Right lobe of liver (tissue), 6 donors: Measurements from ENCODE around the gene FAM171A1. TPM values are rescaled to one million over a fixed set of nuclear protein-coding genes. Genes with fewer than 3 reads are reported as not detected.

ENCODE experiments used
- ATAC-seq, 4 donors: fragments of 200-7000 bp; cut with Tn5 transposase; one replicate each; pipeline ENCODE4 v1.9.1; 2020; ENCODE audit warnings: mild to moderate bottlenecking in 4 of 4, moderate library complexity in 4 of 4
- DNase-seq, 3 donors: peaks; one replicate each; pipeline ENCODE4 v3.0.0-alpha.2; 2020
- H3K27ac ChIP-seq, 3 donors: fragments of 200-600 bp; one replicate each; pipeline ENCODE4 v1.8.0; 2022
- H3K27me3 ChIP-seq, 2 donors: fragments of 200-600 bp; one replicate each; pipeline ENCODE4 v1.8.0; 2022
- H3K36me3 ChIP-seq, 4 donors: fragments of 200-600 bp; sonication (generic) in 1 of 4; one replicate each; pipeline versions ENCODE4 v1.5.1 to v1.8.0; 2017 to 2022; ENCODE audit warnings: control low read depth in 1 of 4
- H3K4me1 ChIP-seq, 4 donors: fragments of 200-600 bp; sonication (generic) in 1 of 4; one replicate each; pipeline versions ENCODE4 v1.5.1 to v1.8.0; 2017 to 2022; ENCODE audit warnings: control low read depth in 1 of 4
- H3K4me3 ChIP-seq, 3 donors: fragments of 200-600 bp; one replicate each; pipeline ENCODE4 v1.8.0; 2022
- H3K9me3 ChIP-seq, 4 donors: fragments of 200-600 bp; sonication (generic) in 1 of 4; one replicate each; pipeline versions ENCODE4 v1.5.1 to v1.8.0; 2017 to 2022; ENCODE audit warnings: control low read depth in 1 of 4
- CTCF ChIP-seq, 4 donors: fragments of 200-600 bp in 3 of 4; fragments of 450-650 bp in 1 of 4; IDR thresholded peaks; one replicate each; pipeline versions ENCODE4 v1.5.1 to v1.8.0; 2016 to 2022; ENCODE audit warnings: antibody characterized with exemption in 4 of 4, mild to moderate bottlenecking in 2 of 4
- POLR2A ChIP-seq: fragments of 450-650 bp; IDR thresholded peaks from one replicate; pipeline ENCODE4 v1.6.1; 2017; ENCODE audit warnings: antibody characterized with exemption, mild to moderate bottlenecking
- WGBS: methylation state at CpG from one replicate; pipeline ENCODE4 v1.1.6; 2018; ENCODE audit warnings: low coverage, low lambda C conversion rate; ENCODE audit not compliant: insufficient coverage; ENCODE audit errors: missing lambda C conversion rate; 5-methylcytosine and 5-hydroxymethylcytosine counted together
- intact Hi-C, 2 donors: fragments of 100-400 bp; cut with DNase I; formaldehyde crosslinking; loops; one replicate each; pipeline versions ENCODE4 v1.11.2 to v1.14.1; 2022
- total RNA-seq, 6 experiments: library from RNA; depleted of rRNA in 2 of 6; stranded (reverse); fragments of >200 nt in 2 of 6; fragmentation: NEBNext Ultra II Directional in 3 of 6; extraction: Animal tissue kit (Norgen Biotek cat#: 25700) in 3 of 6; gene quantifications; one replicate each; pipeline versions ENCODE4 v1.1.0 to v1.2.4, GENCODE V29; 2016 to 2023
- donor health status: DM: no; HTN: yes; CAD: no.
- donor health status: DM: no; HTN: no; CAD: no.
- donor health status: DM: no; HTN: no; CAD: no.
- donor health status: DM: no; HTN: yes; CAD: no.
- donor health status: DM: no; HTN: yes; CAD: no.

Gene FAM171A1
- total RNA-seq, 6 experiments from 2014 or later, result 6.1 to 12.1 (median 10.3) TPM

DNA sequence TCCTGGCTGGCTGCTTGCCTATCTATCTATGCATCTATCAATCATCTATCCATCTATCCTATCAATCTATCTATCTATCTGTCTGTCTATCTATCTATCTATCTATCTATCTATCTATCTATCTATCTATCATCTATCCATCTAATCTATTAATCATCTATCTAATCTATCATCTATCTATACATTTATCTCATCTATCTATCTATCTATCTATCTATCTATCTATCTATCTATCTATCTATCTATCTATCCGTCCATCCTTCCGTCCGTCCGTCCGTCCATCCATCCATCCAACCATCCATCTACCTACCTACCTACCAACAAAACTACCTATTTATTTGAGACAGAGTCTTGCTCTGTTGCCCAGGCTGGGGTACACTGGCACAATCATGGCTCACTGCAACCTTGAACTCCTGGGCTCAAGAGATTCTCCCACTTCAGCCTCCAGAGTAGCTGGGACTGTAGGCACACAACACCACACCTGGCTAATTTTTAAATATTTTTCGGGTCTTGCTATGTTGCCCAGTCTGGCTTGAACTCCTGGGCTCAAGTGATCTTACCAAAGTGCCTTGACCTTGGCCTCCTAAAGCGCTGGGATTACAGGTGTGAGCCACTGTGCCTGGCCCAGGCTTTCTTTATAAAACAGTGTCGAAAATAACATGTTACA is 107.3 kb downstream of the FAM171A1 start:
- no peak for ATAC-seq
- no peaks in the 10 kb centered on the region for H3K4me1 ChIP-seq
- H3K27ac ChIP-seq, result no peak overlapping the region
- WGBS, result 83% methylated on average over 8 of the region's 8 CpGs
- H3K9me3 ChIP-seq, result no peaks in the 10 kb centered on the region
- TF ChIP-seq POLR2A, result no peak
- TF ChIP-seq CTCF (IDR thresholded peaks at IDR 0.05), result no peak
- DNase-seq, result no peak
- intact Hi-C loops, result loop anchor here in 1 of 2 donors (2.0 kb wide), 1 partner anchor 107 kb away; the partner anchor contains the start of gene FAM171A1
- no peaks in the 10 kb centered on the region for H3K36me3 ChIP-seq
- no peaks in the 10 kb centered on the region for H3K27me3 ChIP-seq
- H3K4me3 ChIP-seq, result no peak overlapping the region

DNA sequence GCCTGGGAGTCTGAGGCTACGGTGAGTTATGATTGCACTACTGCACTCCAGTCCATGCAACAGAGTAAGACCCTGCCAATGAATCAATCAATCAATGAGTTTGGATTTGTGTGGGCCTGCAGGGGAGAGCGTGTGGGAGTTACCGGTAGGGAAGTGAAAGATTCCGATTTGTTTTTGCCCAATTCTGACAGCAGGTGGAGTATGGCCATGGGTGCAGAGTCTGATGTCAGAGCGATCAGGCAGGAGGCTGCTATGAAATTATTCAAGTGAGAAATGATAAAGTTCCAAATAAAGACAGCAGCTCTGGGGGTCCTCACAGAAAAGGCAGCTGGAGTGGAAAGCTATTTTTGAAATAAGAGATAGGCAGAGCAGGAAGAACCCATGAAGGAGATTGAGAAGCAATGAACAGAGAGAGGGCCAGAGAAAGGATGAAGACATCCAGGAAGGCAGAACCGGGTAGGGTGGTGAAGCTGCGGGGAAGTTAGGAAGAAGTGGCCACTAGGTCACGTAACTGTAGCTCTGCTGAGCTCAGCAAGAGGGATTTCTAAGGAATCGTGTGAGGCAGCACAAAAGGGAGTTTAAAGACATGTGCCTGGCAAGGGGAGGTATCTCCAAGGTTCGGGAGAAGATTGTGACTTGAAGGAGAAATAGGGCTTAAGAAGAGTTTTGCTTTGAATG is 108.9 kb downstream of the FAM171A1 start:
- WGBS, result 23% methylated on average over 10 of the region's 10 CpGs
- Histone ChIP-seq H3K4me3 (no peak overlapping the region), H3K4me1 (no peaks in the 10 kb centered on the region), H3K36me3 (no peaks in the 10 kb centered on the region), H3K27me3 (no peaks in the 10 kb centered on the region), H3K9me3 (no peaks in the 10 kb centered on the region), H3K27ac (no peak overlapping the region)
- DNase-seq, result no peak
- TF ChIP-seq CTCF (IDR thresholded peaks at IDR 0.05) (peak; percentile 45 to 61 (median 57)), POLR2A (no peak)
- peak; percentile 87 to 90 (median 89) for ATAC-seq
- intact Hi-C loops, result loop anchor here in 1 of 2 donors (2.0 kb wide), 1 partner anchor 109 kb away; the partner anchor contains the start of gene FAM171A1

GRCh38 chr10:15259136-15259535 is 112.0 kb downstream of the FAM171A1 start:
- DNase-seq (no peak), ATAC-seq (no peak)
- no peak overlapping the region for H3K4me3 ChIP-seq
- no peak overlapping the region for H3K27ac ChIP-seq
- intact Hi-C loops, result no loop called here
- WGBS, result 96% methylated on average over 2 of the region's 2 CpGs
- no peaks in the 10 kb centered on the region for H3K4me1 ChIP-seq
- TF ChIP-seq POLR2A (no peak), CTCF (IDR thresholded peaks at IDR 0.05) (no peak)
- H3K27me3 ChIP-seq, result no peaks in the 10 kb centered on the region
- no peaks in the 10 kb centered on the region for H3K9me3 ChIP-seq
- no peaks in the 10 kb centered on the region for H3K36me3 ChIP-seq

DNA sequence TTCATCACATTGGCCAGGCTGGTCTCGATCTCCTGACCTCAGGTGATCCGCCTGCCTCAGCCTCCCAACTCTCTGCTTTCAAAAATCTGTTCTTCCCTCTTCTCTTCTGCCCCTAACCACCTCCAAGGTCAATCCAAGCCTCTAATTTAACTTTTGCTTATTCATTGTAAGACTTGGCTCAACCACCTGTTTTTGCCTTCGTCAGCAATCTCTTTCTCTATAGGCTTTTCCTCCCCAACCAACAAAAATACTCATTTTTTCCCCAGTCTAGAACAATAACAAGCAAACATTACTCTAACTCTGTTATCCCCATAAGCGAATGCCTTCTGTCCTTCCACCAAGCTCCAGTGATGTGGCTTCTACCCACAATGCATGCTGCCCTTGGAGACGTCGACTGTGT is 112.8 kb downstream of the FAM171A1 start:
- Histone ChIP-seq H3K36me3 (no peaks in the 10 kb centered on the region), H3K9me3 (no peaks in the 10 kb centered on the region), H3K4me3 (no peak overlapping the region), H3K27ac (no peak overlapping the region), H3K27me3 (no peaks in the 10 kb centered on the region), H3K4me1 (no peaks in the 10 kb centered on the region)
- TF ChIP-seq CTCF (IDR thresholded peaks at IDR 0.05) (no peak), POLR2A (no peak)
- intact Hi-C loops, result no loop called here
- DNase-seq (no peak), ATAC-seq (no peak)
- 94% methylated on average over 6 of the region's 6 CpGs for WGBS
